NB4 (cell line): Measurements from ENCODE around the gene PRPH2.

ENCODE experiments used
- MYC ChIP-seq: IDR thresholded peaks from 2 replicates; pipeline ENCODE4 v1.6.1; 2011; ENCODE audit warnings: low read depth, low read length
- POLR2A ChIP-seq: IDR thresholded peaks from 2 replicates; pipeline ENCODE4 v1.6.1; 2011; ENCODE audit warnings: mild to moderate bottlenecking; ENCODE audit not compliant: insufficient read length; ENCODE audit errors: extremely low read depth
- TF ChIP-seq, protein P1 (sequence below): IDR thresholded peaks from one replicate; pipeline ENCODE4 v1.5.1; 2012; ENCODE audit warnings: low read depth, low read length
- TF ChIP-seq, protein P2 (sequence below): IDR thresholded peaks from 2 replicates; pipeline ENCODE4 v1.6.1; 2011; ENCODE audit warnings: low read depth, low read length

DNA sequence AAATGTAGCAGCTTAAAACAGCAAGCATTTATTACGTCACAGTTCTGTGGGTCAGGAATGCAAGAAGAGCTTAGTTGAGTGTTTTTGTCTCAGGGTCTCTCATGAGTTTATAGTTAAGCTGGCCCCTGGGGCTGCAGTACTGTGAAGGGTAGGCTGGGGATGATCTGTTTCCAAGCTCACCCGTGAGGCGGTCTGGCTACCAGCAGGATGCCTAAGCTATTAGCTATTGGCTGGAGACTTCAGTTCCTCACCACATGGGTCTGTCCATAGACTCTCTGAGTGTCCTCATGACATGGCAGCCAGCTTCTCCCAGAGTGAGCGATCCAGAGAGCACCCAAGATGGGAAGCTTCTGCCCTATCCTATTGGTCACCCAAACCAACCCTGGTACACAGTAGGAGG, 46.7 kb upstream of the PRPH2 start:
- TF ChIP-seq, protein P1, sequence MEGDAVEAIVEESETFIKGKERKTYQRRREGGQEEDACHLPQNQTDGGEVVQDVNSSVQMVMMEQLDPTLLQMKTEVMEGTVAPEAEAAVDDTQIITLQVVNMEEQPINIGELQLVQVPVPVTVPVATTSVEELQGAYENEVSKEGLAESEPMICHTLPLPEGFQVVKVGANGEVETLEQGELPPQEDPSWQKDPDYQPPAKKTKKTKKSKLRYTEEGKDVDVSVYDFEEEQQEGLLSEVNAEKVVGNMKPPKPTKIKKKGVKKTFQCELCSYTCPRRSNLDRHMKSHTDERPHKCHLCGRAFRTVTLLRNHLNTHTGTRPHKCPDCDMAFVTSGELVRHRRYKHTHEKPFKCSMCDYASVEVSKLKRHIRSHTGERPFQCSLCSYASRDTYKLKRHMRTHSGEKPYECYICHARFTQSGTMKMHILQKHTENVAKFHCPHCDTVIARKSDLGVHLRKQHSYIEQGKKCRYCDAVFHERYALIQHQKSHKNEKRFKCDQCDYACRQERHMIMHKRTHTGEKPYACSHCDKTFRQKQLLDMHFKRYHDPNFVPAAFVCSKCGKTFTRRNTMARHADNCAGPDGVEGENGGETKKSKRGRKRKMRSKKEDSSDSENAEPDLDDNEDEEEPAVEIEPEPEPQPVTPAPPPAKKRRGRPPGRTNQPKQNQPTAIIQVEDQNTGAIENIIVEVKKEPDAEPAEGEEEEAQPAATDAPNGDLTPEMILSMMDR = no peak
- no peak for TF ChIP-seq POLR2A
- TF ChIP-seq, protein P2, sequence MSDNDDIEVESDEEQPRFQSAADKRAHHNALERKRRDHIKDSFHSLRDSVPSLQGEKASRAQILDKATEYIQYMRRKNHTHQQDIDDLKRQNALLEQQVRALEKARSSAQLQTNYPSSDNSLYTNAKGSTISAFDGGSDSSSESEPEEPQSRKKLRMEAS = no peak
- no peak for TF ChIP-seq MYC
